Effector CD4-positive, alpha-beta T cell (primary cell): Measurements from ENCODE around the gene LEKR1.
"Not testable (repeated sequence)": the region's sequence is repeated elsewhere in the genome, so short reads cannot be mapped to it uniquely, and the experiment has no call there.

ENCODE experiments used
- DNase-seq: peaks from one replicate; pipeline ENCODE4 v3.0.0-alpha.2; 2020

LEKR1 gene

GRCh38 chr3:156808025-156808424 lies 18.1 kb upstream of the LEKR1 start:
- DNase-seq: no peak

- no peak for DNase-seq
These were observed 14.9 kb upstream of the LEKR1 start for GRCh38 chr3:156811089-156811862.

- DNase-seq: no peak
These were observed 13.4 kb upstream of the LEKR1 start for GRCh38 chr3:156812521-156813335.

GRCh38 chr3:156814295-156814694 lies 11.9 kb upstream of the LEKR1 start:
- no peak for DNase-seq

GRCh38 chr3:156816091-156816793 lies 9.9 kb upstream of the LEKR1 start:
- peak; percentile 15 for DNase-seq

GRCh38 chr3:156816794-156817645 lies 9.1 kb upstream of the LEKR1 start:
- peak; percentile 70 for DNase-seq

- no peak for DNase-seq
These were observed 8.4 kb upstream of the LEKR1 start for GRCh38 chr3:156817646-156818272.

GRCh38 chr3:156818273-156818651 lies 7.9 kb upstream of the LEKR1 start:
- DNase-seq: no peak

GRCh38 chr3:156818890-156819289 lies 7.3 kb upstream of the LEKR1 start:
- DNase-seq: no peak

- no peak for DNase-seq
These were observed 6.1 kb upstream of the LEKR1 start for GRCh38 chr3:156819842-156820691.

- no peak for DNase-seq
These were observed 5.5 kb upstream of the LEKR1 start for GRCh38 chr3:156820692-156821080.

GRCh38 chr3:156822626-156823260 lies 3.4 kb upstream of the LEKR1 start:
- not testable (repeated sequence) for DNase-seq

GRCh38 chr3:156825795-156826143 lies 384 bp upstream of the LEKR1 start:
- no peak for DNase-seq

- no peak for DNase-seq
These were observed 1.0 kb downstream of the LEKR1 start for GRCh38 chr3:156826896-156827882.

GRCh38 chr3:156831006-156831405 lies 4.9 kb downstream of the LEKR1 start:
- DNase-seq: no peak

- DNase-seq: no peak
These were observed 8.3 kb downstream of the LEKR1 start for GRCh38 chr3:156834435-156834834.

- no peak for DNase-seq
These were observed 8.9 kb downstream of the LEKR1 start for GRCh38 chr3:156834962-156835535.

GRCh38 chr3:156836701-156837100 lies 10.5 kb downstream of the LEKR1 start:
- no peak for DNase-seq

- DNase-seq: no peak
These were observed 11.0 kb downstream of the LEKR1 start for GRCh38 chr3:156837115-156837514.
